HG02642 (cell line): ENCODE measurements around the gene KCNC3.

Experiments used
- ATAC-seq: cut with Tn5 transposase; IDR thresholded peaks from one replicate; pipeline ENCODE4 v1.9.1; 2021; ENCODE audit warnings: mild to moderate bottlenecking; ENCODE audit not compliant: unreplicated experiment, poor library complexity

KCNC3 gene

DNA sequence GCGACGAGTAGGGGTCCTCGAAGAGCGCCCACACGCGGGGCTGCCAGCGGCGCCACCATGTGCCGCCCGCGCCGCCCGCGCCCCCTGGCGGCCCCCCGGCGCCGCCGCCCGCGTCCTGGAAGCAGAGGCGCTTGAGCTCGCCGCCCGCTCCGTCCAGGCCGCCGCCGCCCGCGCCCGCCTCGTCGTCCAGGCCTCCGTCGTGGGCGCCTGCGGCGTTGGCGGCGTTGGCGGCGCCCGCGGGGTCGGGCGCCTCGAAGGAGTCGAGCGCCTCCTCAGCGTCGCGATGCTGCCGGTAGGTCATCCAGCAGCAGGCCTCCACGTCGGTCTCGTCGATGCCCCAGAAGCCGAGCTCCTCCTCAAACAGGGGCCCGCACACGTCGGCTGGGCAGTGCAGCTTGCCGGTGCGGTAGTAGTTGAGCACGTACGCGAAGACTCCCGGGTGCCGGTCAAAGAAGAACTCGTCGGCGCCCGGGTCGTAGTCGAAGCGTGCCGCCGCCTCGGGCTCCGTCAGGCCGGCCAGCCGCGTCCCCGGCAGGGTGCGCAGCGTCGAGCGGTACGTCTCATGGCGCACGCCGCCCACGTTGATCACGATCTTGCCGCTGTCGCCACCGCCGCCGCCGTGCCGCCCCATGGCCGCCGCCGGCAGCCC lies 829 bp downstream of the KCNC3 start:
- ATAC-seq = no peak

DNA sequence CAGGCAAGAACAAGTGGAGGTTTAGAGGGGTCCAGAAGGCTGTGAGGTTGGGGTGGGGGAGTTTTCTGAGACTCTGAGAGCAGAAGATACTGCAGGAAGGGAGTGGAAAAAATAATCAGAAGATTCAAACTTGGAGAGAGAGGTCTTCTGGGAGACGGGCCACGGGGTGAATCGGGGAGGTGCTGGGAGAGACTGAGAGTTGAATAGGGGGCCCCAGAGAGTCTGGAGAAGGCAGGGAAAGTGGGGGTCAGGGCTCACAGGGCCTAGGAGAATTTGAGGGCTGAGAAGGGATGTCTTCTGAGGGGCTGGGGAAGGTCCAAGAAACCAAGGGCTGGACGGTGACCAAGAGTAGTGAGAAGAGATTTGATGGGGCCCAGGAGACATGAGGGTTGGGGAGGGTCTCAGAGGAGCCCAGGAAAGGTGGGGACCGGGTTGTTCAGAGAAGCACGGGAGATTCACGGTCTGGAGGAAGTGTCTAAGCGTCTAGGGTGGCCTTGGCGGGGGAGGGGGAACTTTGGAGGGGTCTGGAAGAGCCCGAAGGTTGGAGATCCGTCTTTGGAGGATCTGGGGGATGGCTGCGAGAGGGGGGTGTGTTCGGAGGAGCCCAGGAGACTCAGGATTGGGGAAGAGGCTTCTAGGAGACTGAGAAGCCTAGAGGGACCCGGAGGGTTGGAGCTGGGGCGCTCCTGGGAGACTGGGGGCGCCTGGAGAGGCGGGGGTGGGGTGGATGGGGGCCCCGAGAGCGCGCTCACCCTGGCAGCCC lies 1.5 kb downstream of the KCNC3 start:
- no peak for ATAC-seq

DNA sequence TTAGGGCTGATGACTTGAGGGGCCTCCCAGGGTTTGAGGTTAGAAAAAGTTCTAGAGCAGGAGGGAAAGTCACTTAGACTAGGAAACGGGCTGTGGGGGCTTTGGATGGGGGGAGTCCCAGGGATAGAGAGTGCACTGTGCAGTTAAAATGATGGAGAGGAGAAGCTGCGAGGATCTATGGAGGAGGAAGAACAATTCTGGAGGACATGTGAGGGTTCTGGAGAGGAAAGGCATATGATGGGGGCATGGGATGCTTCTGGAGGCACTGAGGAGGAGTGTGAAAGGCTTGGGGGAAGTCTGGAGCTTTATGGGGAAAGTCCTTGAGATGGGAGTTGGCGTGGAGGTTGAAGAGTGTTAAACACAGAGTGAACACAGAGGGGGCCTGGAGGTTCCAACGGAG lies 2.2 kb downstream of the KCNC3 start:
- no peak for ATAC-seq

DNA sequence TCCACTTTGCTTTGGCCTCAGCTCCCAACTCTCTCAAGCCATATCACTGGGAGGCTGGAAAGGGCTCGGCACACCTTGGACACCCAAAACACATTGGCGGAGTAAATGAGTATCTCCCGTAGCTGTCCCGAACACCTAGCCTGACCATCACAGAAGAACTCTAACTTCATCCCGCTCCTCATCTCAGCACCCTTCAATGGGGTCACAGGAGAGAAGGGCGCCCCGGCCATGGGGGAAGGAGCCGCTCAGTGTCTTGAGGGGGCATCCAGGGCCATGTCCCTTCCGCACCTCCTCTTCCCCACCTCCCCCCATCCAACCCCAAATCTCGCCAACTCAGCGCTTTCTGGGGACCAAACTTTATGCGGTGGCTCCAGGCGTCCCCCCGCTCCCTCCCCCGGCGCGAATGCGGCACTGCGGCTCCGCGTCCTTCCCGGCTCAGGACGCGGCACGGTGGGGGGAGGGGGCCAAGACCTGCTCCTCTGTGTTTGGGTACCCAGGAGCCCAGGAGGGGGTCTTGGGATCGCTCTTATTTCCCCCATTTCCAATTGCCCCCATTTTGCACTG lies 3.0 kb downstream of the KCNC3 start:
- ATAC-seq = no peak

DNA sequence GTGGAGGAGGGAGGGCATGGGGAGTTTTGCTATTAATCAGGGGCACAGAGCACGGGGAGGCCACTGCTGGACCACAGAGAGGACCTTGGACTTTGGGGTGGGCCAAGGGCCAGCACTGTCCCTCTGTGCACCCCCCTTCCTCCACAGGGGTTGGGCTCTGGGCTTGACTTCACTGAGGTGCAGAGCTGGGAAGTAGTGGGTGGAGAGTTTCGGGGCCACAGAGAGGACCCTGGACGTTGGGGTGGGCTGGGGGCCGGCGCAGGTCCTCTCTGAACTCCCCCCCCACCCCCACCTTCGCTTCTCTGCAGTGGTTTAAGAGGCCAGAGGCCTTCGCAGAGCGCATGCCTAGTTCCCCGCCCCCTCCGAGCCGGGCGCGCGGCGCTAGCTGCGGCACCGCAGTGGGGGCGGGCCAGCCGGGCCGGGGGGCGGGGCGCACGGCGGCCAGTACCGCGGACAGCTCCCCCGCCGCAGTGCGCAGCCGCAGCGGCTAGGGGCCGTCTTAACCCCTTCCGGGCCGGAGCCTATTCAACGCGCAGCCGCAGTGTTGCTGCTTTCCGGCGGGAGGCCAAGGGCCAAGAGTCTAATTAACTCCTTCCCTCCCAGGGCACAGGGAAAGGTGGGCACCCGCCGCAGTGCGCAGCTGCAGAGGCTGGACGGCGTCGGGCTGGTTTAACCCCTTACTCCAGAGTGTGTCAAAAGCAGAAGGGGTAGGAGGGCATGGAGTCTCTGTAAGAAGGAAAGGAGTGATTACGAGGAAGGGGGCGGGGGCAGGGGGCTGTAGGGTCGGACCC lies 3.7 kb downstream of the KCNC3 start:
- no peak for ATAC-seq

DNA sequence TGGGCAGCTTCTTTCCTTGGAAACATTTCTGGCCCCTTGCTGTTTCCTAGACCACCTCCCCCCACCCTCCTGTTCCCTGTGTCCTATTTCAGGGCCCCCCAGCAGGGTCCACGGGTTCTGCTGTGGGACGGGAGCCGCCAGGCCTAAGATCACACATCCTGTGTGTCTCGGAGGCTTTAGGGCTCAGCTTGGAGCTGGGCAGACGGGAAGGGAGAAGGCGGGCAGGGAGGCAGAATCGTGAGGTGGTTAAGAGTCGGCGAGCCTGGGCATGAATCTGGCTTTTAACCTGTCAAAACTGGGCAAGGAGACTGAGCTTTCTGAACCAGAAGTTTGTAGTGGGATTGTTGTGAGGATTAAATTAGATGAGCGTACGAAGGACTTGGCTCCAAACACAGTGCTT lies 4.8 kb downstream of the KCNC3 start:
- no peak for ATAC-seq

DNA sequence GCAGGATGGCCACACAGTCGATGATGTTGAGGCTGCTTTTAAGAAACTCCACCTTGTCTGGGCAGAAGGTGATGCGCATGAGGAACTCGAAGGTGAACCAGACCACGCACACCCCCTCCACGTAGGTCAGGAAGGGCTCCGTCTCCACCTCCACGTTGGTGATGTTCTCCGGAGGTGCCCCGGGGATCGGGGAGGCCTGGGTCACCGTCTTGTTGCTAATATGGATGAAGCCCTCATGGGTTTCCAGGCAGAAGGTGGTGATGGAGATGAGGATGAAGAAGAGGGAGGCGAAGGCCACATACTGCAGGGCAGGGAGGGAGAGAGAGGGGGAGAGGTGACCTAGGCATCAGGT lies 5.4 kb downstream of the KCNC3 start:
- no peak for ATAC-seq

DNA sequence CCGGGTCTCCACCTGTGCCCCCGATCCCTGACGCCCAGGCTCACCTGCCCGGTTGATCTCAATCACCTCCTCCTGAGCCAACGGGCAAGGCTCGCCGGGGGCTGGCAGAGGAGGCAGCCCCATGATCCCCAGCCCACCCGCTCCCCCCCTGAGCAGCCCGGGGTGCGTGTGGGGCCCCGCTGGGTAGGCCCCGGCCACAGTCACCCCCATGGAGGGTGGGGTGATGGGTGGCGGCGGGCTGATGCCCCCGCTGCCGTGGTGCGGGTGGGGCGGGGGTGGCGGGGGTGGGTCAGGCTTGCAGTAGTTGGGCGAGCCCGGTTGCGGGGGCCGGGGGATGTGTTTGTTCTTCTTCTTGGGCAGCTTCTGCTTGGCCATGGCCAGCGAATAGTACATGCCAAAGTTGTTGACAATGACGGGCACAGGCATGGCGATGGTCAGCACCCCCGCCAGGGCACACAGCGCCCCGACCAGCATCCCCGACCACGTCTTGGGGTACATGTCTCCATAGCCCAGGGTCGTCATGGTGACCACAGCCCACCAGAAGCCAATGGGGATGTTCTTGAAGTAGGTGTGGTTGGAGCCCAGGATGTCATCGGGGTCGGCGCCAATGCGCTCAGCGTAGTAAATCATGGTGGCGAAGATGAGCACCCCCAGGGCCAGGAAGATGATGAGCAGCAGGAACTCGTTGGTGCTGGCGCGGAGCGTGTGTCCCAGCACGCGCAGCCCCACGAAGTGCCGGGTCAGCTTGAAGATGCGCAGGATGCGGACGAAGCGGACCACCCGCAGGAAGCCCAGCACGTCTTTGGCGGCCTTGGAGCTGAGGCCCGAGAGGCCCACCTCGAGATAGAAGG lies 6.0 kb downstream of the KCNC3 start:
- no peak for ATAC-seq

DNA sequence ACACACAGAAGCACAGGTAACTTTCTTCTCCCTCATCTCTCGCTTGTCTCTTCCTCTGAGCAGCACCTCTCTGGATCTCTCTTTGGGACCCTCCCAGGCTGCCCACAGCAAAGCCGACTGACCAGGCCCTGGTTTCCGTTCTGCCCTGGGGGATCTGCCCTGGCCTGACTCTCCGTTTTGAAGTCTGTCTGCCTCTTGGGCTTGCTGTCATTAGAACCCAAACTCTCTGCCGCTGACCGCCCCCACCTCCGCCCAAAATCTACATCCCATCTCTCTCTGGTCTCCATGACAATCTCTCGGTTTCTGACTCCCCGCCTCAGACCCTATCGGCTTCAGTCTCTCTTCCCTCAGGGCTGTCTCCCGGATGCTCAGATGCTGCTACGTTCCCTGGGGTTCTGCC lies 6.9 kb downstream of the KCNC3 start:
- no peak for ATAC-seq

DNA sequence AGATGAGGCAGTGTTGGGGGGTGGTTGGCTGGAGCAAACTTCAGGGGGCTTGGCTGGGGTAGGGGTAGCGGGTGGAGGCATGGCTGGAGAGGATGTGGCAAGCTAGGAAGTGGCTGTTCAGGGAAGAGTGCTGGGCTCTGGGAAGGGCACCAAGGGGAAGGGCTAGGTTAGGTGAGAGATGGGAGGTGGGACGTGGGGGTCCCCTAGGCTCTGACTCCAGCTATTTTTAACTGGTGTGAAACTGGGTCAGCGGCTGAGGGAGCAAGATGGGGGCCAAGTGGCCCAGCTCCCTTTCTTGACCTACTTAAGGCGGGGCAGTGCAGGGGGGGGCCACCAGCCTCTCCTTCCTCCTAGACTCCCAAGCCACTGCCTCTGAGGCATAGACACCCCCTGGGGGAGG lies 7.3 kb downstream of the KCNC3 start:
- no peak for ATAC-seq

DNA sequence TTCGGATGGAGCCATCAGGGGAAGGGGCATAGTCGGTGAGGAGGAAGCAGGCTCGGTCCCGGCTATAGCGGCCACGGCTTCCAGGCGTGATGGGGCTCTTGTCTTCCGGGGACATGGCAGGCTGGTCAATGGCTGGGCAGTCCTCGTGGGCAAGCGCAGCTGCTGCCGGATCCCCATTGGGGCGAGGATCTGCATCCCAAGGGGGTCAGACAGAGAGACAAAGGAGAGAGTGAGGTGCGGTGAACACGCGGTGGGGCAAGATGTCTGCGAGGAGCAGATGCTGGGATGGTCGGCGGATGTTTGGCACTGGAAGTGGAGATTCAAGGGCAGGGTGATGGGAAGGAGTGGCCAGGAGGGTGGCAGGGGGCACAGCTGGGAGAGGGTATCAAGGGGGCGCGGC lies 8.6 kb downstream of the KCNC3 start:
- ATAC-seq = no peak

DNA sequence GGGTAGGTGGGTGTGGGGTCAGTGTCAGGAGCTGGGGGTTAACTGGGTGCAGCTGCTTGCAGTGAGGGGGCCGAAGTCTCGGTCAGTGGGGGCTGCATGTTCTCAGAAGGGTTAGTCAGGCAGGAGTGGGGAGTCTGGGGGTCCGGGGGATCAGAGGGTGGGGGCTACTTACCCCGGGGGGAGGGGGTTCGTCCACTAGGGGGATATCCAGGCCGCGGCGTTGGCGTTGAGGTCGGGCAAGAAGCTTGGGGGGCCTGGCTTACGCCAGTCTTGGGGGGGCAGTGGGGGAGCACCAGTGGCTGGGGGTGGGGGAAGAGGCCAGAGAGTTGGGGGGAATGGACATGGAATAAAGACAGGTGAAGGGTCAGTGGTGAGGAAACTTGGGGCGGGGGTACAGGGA lies 9.1 kb downstream of the KCNC3 start:
- ATAC-seq = no peak

DNA sequence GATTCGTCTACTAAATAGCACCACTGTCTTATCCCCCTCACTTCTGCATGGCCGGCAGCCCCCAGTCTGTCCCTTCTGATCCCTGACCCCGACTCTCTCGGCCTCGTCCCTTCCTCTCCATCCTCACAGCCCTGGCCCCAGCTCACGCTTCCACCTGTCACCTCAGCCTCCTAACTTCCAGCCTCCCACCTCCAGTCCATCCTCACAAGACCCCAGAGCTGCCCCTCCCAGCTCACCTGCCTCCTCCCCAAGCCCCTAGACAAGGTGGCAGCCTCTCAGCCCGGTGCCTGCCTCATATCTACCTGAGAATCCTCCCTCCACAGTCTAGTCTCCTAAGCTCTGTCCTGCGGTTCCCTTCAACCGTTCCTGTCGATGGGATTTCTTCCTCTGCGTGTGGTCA lies 10.0 kb downstream of the KCNC3 start:
- ATAC-seq = no peak

DNA sequence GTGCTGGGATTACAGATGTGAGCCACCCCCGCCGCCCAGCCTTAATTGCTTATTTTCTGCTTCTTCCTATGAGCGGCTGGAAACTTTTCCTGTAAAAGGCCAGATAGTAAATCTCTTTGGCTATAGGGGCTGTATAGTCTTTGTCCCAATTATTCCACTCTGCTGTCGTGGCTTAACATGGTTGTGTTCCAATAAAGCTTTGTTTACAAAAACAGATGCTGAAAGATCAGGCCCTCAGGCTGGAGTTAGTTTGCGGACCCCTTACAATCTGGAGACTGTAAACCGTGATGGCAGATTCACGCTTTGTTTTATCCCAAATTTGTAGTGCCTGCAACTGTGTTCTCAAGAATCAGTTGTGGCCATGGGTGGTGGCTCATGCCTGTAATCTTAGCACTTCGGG lies 10.7 kb downstream of the KCNC3 start:
- ATAC-seq = no peak

DNA sequence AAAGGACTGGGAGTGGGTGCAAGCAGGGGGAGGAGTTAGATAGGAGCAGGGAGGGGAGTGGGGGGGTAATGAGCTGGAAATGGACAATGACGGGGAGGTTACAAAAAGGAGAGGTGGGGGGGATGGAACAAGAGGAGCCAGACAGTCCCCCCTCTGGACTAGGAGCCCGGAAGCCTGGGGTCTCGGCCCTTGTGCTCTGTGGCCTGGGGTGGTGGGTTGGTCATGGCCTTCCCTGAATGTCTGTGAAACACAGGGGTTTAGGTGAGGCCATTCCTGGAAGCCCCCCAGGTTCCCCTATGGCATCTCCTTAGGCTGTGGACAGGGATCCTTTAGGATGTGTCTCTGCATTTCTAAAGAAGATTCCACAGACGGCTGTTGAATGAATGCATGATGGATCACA lies 12.1 kb downstream of the KCNC3 start:
- no peak for ATAC-seq

DNA sequence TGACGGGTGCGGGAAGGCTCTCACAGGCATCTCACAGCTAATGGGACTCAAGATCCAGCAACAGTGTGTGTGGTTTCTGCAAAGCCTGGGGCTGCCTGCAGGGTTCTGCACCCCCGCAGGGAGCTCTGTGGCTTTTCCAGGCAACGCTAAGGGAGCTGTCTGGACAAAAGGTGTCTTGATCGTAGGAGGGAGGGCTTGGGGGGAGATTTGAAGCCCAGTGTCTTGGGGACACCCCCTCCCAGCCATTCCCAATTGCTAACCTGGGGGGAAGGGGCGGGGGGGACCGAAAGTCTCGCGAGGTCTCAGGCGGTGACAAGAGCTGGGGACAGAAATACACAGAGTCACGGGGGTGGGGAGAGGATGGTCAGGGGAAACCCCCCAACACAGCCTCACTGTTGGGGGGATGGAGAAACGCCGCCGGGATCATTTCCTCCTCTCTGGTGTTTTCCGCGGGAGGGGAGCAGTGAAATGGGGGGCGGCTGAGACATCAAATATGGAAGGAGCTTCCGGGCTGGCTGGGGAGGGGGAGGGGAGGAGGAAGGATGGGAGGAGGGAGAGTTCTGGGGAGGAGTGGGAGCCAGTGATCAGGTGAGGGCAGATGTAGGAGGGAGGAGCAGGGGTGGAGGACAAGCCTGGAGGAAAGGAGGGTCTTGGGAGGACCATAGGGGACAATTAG lies 13.3 kb downstream of the KCNC3 start:
- no peak for ATAC-seq

DNA sequence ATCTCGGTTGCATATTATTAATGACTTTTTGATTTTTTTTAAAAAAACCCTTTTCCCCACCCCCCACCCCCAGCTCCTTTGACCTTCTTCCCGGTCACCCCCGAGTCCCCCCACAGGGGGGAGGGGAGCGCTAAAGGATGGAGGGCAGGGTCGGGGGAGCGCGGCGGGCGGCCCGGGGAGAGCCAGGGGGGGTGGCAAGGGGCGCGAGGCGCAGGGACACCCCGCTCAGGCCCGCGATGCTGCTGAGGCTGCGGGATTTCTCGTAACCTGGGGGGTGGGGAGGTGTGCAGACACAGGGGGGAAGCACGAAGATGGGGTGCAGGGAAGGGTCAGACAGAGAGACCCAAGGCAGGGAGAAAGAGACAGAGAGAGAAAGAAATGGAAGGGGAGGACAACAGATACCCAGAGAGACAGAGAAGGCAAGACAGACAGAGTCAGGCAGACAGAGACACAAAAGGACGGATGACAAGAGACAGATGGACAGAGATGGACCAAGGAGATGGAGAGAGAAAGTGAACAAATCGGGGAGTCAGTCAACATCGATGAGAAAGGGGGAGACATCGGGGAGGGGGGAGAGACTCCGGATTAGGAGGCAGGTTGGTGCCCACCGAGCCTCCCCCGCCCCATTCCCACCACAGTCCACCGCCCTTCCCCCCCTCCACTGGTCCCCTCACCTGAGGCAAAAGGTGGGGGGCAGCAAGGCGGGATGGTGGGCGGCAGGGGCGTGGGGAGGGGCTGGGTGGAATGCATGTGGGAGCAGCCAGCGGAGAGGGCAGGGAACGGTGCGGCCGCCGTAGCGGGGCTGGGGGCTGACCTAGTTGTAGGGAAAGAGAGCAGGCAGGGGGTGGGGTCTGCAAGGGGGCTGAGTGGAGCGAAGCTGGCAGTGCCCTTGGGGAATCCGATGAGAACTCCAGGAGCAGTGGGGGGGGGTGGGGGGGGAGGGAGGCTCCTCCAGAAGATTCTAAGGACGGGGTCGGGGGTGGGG lies 14.2 kb downstream of the KCNC3 start:
- no peak for ATAC-seq

DNA sequence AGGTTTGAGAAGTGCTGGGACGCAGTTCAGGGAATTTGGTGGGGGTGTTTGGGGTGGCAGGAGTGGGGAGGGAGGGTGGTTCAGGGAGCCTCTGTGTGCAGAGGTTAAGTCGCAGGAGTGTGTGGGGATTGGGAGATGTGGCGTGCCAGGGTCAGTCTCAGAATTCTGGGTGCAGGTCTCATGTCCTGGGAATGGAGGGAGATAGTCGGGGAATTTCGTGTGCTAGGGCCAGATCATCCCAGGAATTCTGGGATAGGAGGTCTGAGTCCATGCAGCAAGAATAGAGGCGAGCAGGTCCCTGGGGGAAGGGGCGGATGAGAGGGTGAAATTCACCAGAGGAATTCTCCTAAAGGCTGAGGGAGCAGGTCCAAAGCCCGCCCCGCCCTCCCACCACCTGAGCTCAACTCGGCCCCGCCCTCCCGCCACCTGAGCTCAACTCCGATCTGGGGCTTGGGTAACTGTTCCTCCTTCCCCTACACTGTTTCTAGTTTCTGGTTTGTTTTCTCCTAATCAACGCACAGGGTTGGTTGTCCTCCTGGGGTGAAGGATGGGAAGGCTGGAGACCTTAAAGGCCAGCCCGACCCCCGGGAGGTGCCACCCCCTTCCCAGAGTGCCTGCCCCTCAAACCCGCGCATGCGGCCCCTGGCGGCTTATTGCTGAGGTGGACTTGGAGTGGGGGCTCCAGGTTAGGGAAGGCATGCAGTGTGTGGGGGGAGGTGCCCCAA lies 15.2 kb downstream of the KCNC3 start:
- no peak for ATAC-seq
